ENCODE results near the gene TRUB1.
"Not testable (repeated sequence)": the region's sequence is repeated elsewhere in the genome, so short reads cannot be mapped to it uniquely, and the experiment has no call there.

- not testable (repeated sequence) for TF ChIP-seq CTCF, POLR2A (IDR thresholded peaks at IDR 0.05)
Measured at GRCh38 chr10:114933995-114934394, 4.0 kb upstream of the TRUB1 start.
